OCI-LY3 (cell line): ENCODE results near the gene ERC1.

Source experiments
- CTCF ChIP-seq: fragments of 200-600, 300-600 bp; sonication (generic); IDR thresholded peaks from 2 replicates; pipeline ENCODE4 v1.5.1; 2014; ENCODE audit warnings: antibody characterized with exemption, low read length, low read depth
- EZH2phosphoT487 ChIP-seq: fragments of 200-600 bp; shearing (Covaris generic); IDR thresholded peaks from 2 replicates; pipeline ENCODE4 v1.6.1; 2018; ENCODE audit warnings: antibody characterized with exemption, mixed run types, low read depth

GRCh38 chr12:1186298-1186697 lies 195.3 kb downstream of the ERC1 start:
- TF ChIP-seq CTCF: no peak
- TF ChIP-seq EZH2phosphoT487: no peak
